Smooth muscle cell (in vitro differentiated cells): Measurements from ENCODE around the gene PIPOX. TPM values are rescaled to one million over a fixed set of nuclear protein-coding genes. Genes with fewer than 3 reads are reported as not detected.

Experiments
- DNase-seq: peaks from one replicate; lab custom pipeline; 2025; ENCODE audit not compliant: unreplicated experiment; lab: John Stamatoyannopoulos, UW
- H2AFZ ChIP-seq: fragments of 200-600 bp; sonication (generic); 2 replicates; pipeline ENCODE4 v1.6.0; 2016; ENCODE audit warnings: antibody characterized with exemption, low read depth, mild to moderate bottlenecking
- H3F3A ChIP-seq: fragments of 200-600 bp; sonication (generic); 2 replicates; pipeline ENCODE4 v1.6.0; 2017; ENCODE audit warnings: antibody characterized with exemption, low read depth
- H3K27ac ChIP-seq: fragments of 200-600 bp; sonication (generic); 2 replicates; pipeline ENCODE4 v1.5.1; 2016; ENCODE audit warnings: low read depth, mild to moderate bottlenecking
- H3K27me3 ChIP-seq: fragments of 200-600 bp; sonication (generic); 2 replicates; pipeline ENCODE4 v1.6.1; 2016; ENCODE audit warnings: low read depth, mild to moderate bottlenecking
- H3K36me3 ChIP-seq: fragments of 200-600 bp; sonication (generic); 2 replicates; pipeline ENCODE4 v1.5.1; 2016; ENCODE audit warnings: low read depth
- H3K4me1 ChIP-seq: fragments of 200-600 bp; sonication (generic); 2 replicates; pipeline ENCODE4 v1.5.1; 2016; ENCODE audit warnings: low read depth
- H3K4me2 ChIP-seq: fragments of 200-600 bp; sonication (generic); 2 replicates; pipeline ENCODE4 v1.6.0; 2016; ENCODE audit warnings: mild to moderate bottlenecking
- H3K4me3 ChIP-seq: fragments of 200-600 bp; sonication (generic); 2 replicates; pipeline ENCODE4 v1.5.1; 2016; ENCODE audit warnings: mild to moderate bottlenecking
- H3K79me2 ChIP-seq: fragments of 200-600 bp; sonication (generic); 2 replicates; pipeline ENCODE4 v1.6.0; 2016; ENCODE audit warnings: low read depth, mild to moderate bottlenecking
- H3K9ac ChIP-seq: fragments of 200-600 bp; sonication (generic); 2 replicates; pipeline ENCODE4 v1.6.0; 2016; ENCODE audit warnings: low read depth
- H3K9me3 ChIP-seq: fragments of 200-600 bp; sonication (generic); replicated peaks from 2 replicates; pipeline ENCODE4 v1.5.1; 2016; ENCODE audit warnings: low read depth
- H4K20me1 ChIP-seq: fragments of 200-600 bp; sonication (generic); 2 replicates; pipeline ENCODE4 v1.6.0; 2016; ENCODE audit warnings: low read depth
- CTCF ChIP-seq: fragments of 200-600 bp; sonication (generic); IDR thresholded peaks from 2 replicates; pipeline ENCODE4 v1.5.1; 2017; ENCODE audit warnings: borderline replicate concordance, mild to moderate bottlenecking, antibody characterized with exemption; ENCODE audit not compliant: insufficient read depth, poor library complexity, severe bottlenecking
- WGBS: methylation state at CpG from one replicate; pipeline ENCODE4 v1.1.7; 2016; ENCODE audit warnings: low lambda C conversion rate; 5-methylcytosine and 5-hydroxymethylcytosine counted together
- polyA plus RNA-seq: library from polyadenylated mRNA; unstranded; fragments of >200 nt; fragmentation: Nextera tagmentation; extraction: Ambion mirVana; gene quantifications from 2 replicates; pipeline ENCODE4 v1.2.1, GENCODE V29; 2016
- total RNA-seq: library from RNA; depleted of rRNA; stranded (reverse); fragments of >200 nt; gene quantifications from 2 replicates; pipeline ENCODE4 v1.2.3, GENCODE V29; 2014

PIPOX gene
- total and polyA plus RNA-seq, 2 experiments from 2014 or later, result 0.63 to 1.3 TPM

DNA sequence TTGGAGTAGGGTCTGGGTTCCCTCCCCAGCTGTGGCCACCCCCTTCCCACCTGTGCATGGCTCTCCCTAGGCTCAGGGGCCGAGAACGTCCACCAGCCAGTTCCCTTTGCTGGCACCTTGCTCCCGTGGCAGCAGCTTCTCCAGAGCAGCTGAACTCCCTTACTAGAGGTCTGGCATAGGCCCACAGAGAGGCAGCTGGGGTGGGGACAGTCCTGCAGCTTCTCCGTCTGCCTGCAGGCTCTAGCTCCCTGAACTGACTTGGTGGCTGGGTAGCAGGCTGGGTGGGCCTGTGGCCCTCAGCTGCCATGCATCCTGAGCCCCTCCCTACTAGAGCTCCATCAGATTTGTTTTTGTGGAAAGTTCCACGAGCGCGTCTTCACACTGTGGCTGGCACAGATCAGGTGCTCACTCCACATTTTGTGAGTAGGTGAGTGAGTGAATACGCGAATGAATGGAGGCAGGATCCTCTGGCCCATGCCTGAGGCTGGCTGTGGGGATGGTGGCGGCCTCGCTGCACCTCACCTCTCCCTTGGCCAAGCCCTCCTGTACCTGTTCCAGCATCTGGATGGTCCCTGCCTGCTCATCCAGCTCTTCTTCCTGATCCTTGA lies 51.3 kb downstream of the PIPOX start:
- no peaks in the 10 kb centered on the region for H3K4me1 ChIP-seq
- H3F3A ChIP-seq, result no peaks in the 10 kb centered on the region
- no peak overlapping the region for H3K4me3 ChIP-seq
- no peaks in the 10 kb centered on the region for H3K27me3 ChIP-seq
- no peaks in the 10 kb centered on the region for H3K9me3 ChIP-seq
- H3K27ac ChIP-seq, result no peak overlapping the region
- no peak for DNase-seq
- no peak overlapping the region for H2AFZ ChIP-seq
- H3K4me2 ChIP-seq, result no peak overlapping the region
- no peak for TF ChIP-seq CTCF
- no peaks in the 10 kb centered on the region for H3K36me3 ChIP-seq
- no peaks in the 10 kb centered on the region for H3K79me2 ChIP-seq
- WGBS, result 94% methylated on average over 11 of the region's 11 CpGs
- H4K20me1 ChIP-seq, result no peaks in the 10 kb centered on the region
- no peak overlapping the region for H3K9ac ChIP-seq

DNA sequence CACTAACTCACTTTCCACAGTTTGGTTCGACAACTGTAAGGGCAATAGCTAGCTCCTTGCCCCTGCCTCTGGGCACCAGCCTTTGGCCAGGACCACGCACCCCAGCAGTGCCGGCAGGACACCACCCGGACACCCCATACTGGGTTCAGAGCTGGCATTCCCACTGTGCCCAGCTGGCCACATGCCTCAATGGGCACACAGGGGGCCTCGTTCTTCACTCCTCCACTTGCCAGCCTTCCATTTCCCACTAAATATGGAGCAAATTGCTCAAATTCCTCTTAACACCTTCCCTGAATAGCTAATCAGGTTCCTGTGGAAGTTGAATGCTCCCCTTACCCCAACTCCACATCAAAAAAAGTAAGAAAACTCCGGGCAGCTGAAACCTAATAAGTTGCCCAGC lies 52.5 kb downstream of the PIPOX start:
- no peak overlapping the region for H3K4me3 ChIP-seq
- no peak for DNase-seq
- no peaks in the 10 kb centered on the region for H3K9me3 ChIP-seq
- H3K36me3 ChIP-seq, result no peaks in the 10 kb centered on the region
- H3K4me1 ChIP-seq, result no peaks in the 10 kb centered on the region
- no peaks in the 10 kb centered on the region for H3F3A ChIP-seq
- TF ChIP-seq CTCF, result no peak
- no peak overlapping the region for H3K27ac ChIP-seq
- H3K9ac ChIP-seq, result no peak overlapping the region
- H4K20me1 ChIP-seq, result no peaks in the 10 kb centered on the region
- no peaks in the 10 kb centered on the region for H3K79me2 ChIP-seq
- no peak overlapping the region for H2AFZ ChIP-seq
- 91% methylated on average over 6 of the region's 6 CpGs for WGBS
- no peak overlapping the region for H3K4me2 ChIP-seq
- H3K27me3 ChIP-seq, result no peaks in the 10 kb centered on the region

DNA sequence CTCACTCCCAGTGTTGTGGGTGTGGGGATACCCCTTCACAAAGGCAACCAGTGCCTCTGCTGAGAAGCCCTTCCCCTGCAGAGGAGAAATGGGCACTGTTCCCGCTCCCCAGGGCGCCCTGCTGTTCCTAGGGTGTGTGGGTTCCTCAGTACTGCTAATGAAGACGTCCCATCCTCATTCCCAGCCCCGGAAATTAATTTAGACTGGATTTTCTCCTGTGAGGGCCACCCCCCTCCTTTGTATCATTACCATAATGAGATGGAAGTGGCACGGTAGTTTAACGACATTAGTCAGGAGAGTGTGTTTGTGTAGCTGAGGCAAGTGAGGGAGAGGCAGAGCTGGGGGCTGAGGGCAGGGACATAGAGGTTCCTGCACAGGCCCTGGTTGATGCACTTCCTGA lies 53.2 kb downstream of the PIPOX start:
- H3K4me3 ChIP-seq, result no peak overlapping the region
- no peaks in the 10 kb centered on the region for H3K36me3 ChIP-seq
- H3K9me3 ChIP-seq, result no peaks in the 10 kb centered on the region
- no peaks in the 10 kb centered on the region for H3K4me1 ChIP-seq
- no peak overlapping the region for H2AFZ ChIP-seq
- WGBS, result 77% methylated on average over 6 of the region's 6 CpGs
- H3K27me3 ChIP-seq, result no peaks in the 10 kb centered on the region
- no peak overlapping the region for H3K4me2 ChIP-seq
- no peak overlapping the region for H3K9ac ChIP-seq
- H3K27ac ChIP-seq, result no peak overlapping the region
- no peak for DNase-seq
- TF ChIP-seq CTCF, result no peak
- no peaks in the 10 kb centered on the region for H4K20me1 ChIP-seq
- H3F3A ChIP-seq, result no peaks in the 10 kb centered on the region
- no peaks in the 10 kb centered on the region for H3K79me2 ChIP-seq

GRCh38 chr17:29099527-29099926 lies 56.6 kb downstream of the PIPOX start:
- H3K27ac ChIP-seq, result no peak overlapping the region
- no peak overlapping the region for H2AFZ ChIP-seq
- no peaks in the 10 kb centered on the region for H3K36me3 ChIP-seq
- no peaks in the 10 kb centered on the region for H3K79me2 ChIP-seq
- no peak for DNase-seq
- H3K4me1 ChIP-seq, result no peaks in the 10 kb centered on the region
- H3K4me2 ChIP-seq, result no peak overlapping the region
- no peaks in the 10 kb centered on the region for H3K9me3 ChIP-seq
- H3K4me3 ChIP-seq, result no peak overlapping the region
- no peaks in the 10 kb centered on the region for H3K27me3 ChIP-seq
- H3K9ac ChIP-seq, result no peak overlapping the region
- H4K20me1 ChIP-seq, result no peaks in the 10 kb centered on the region
- no peak for TF ChIP-seq CTCF
- no peaks in the 10 kb centered on the region for H3F3A ChIP-seq
- WGBS, result 95% methylated on average over 5 of the region's 5 CpGs
